ENCODE data around the gene RLBP1.

The RLBP1 gene

DNA sequence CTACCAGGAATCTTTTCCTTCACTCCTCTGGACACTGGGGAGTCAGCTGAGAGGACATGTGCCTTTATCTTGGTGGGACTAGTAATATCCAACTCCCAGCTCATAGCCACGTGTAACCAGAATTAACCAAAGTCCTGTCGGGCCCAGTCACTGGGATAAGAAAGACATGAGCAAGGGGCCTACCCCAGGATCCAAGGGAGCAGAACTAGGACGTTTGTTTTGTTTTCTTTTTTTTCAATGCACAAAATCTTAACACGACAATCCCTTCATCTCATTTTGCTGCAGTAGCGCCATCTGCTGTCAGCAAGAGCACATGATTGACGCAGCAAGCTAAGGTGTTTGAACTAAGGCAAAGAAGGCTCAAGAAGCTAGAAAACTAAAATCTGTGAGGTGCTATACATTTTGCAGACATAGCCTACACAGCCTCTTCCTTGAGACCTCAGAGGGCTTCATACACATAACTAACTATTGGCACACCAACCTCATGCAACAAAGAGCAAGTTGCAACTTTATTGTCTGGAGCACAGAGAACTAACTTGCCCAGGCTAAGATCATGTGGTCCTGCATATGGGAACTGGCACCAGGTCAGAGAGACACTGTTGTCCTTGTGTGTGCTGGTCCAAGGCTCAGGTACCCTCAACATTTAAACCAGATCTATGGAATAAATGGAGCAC is 43.6 kb downstream of the RLBP1 start:
- CTCF ChIA-PET: interaction anchor here (0.5 to 2.0 kb wide), 27 partner anchors 10 to 278 kb away, joined by 3 to 37 read pairs (median 4); no protein-coding TSS in a partner anchor
- POLR2A ChIA-PET (ENCODE audit: low non-redundant PET): no interaction called here
- TF ChIP-seq, protein P1, sequence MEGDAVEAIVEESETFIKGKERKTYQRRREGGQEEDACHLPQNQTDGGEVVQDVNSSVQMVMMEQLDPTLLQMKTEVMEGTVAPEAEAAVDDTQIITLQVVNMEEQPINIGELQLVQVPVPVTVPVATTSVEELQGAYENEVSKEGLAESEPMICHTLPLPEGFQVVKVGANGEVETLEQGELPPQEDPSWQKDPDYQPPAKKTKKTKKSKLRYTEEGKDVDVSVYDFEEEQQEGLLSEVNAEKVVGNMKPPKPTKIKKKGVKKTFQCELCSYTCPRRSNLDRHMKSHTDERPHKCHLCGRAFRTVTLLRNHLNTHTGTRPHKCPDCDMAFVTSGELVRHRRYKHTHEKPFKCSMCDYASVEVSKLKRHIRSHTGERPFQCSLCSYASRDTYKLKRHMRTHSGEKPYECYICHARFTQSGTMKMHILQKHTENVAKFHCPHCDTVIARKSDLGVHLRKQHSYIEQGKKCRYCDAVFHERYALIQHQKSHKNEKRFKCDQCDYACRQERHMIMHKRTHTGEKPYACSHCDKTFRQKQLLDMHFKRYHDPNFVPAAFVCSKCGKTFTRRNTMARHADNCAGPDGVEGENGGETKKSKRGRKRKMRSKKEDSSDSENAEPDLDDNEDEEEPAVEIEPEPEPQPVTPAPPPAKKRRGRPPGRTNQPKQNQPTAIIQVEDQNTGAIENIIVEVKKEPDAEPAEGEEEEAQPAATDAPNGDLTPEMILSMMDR (conservative IDR thresholded peaks at IDR 0.05; ENCODE audit: low read depth): peak; percentile 95

DNA sequence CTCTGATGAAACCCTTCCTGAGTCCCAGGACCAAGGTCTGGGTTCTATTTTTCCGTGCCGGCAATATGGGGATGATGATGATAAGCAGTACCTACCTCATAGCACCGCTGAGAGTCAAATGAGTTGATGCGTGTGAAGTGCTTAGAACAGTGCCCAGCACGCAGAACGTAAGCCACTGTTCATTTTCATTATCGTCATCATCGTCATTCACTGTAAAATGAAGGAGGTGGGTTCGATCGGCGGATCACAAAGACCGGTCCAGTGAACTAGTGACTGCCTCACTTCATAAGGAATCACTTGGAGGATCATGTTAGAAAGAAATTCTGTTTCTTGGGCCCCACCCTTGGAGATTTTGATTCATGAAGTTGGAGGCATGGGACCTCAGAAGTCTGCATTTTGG is 44.3 kb downstream of the RLBP1 start:
- no peak overlapping the region for H3K27ac ChIP-seq
- DNase-seq (ENCODE audit: low spot score): no peak
- POLR2A ChIA-PET (ENCODE audit: low non-redundant PET): no interaction called here
- CTCF ChIA-PET: interaction anchor here (0.6 to 2.0 kb wide), 14 partner anchors 9 to 277 kb away, joined by 3 to 37 read pairs (median 6); no protein-coding TSS in a partner anchor
- TF ChIP-seq, protein P1 (conservative IDR thresholded peaks at IDR 0.05; ENCODE audit: low read depth): no peak

More for the DNA sequence above, 43.6 kb downstream of the RLBP1 start:
- DNase-seq (ENCODE audit: low spot score): peak; percentile 55
- H3K27ac ChIP-seq: no peak overlapping the region

DNA sequence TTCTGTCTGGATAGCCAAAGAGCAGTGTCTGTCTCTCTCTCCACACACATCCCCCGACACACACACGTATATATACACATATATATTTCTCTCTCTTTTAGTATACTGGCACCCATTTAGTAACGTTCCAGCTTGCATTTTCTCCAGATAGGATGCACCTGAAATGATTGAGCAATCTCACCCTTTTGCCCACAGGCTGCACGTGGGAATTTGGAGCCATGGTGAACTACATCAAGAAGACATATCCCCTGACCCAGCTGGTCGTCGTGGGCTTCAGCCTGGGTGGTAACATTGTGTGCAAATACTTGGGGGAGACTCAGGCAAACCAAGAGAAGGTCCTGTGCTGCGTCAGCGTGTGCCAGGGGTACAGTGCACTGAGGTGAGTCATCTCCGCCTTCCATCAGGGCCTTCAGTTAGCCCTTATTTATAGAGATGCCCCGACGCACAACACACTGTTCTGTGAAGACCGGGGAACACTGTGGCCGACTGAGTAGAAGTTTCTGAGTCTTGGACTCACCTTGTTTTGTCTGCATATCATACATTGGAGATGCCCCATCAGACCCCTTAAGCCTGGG is 45.7 kb downstream of the RLBP1 start:
- CTCF ChIA-PET: interaction anchor here (1.0 to 5.1 kb wide), 3 partner anchors 31 to 118 kb away, joined by 3 to 32 read pairs (median 3); no protein-coding TSS in a partner anchor
- H3K27ac ChIP-seq: no peak overlapping the region
- POLR2A ChIA-PET (ENCODE audit: low non-redundant PET): no interaction called here
- no peak for DNase-seq (ENCODE audit: low spot score)
- TF ChIP-seq, protein P1 (conservative IDR thresholded peaks at IDR 0.05; ENCODE audit: low read depth): no peak

DNA sequence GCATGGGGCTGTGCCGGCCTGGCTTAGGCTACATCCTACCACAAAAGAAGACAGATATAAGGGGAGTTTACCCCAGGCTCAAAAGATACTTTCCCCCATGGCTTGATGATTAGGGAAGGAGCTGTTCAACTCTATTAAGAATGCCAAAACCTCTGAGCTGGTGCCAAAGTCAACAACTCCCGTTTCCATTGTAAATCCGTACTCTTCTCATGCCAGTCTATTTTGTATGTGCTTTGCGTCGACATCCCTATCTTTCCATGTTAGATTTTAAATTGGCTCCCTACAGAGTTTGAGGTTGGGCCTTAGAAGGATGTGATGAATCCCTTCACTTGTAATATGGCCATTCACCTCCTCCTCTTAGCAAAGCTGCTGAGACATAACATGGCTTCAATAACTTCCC is 46.9 kb downstream of the RLBP1 start:
- POLR2A ChIA-PET (ENCODE audit: low non-redundant PET): no interaction called here
- CTCF ChIA-PET: interaction anchor here (5.1 kb wide), 1 partner anchor 116 kb away, joined by 32 read pairs; no protein-coding TSS in a partner anchor
- TF ChIP-seq, protein P1 (conservative IDR thresholded peaks at IDR 0.05; ENCODE audit: low read depth): no peak

DNA sequence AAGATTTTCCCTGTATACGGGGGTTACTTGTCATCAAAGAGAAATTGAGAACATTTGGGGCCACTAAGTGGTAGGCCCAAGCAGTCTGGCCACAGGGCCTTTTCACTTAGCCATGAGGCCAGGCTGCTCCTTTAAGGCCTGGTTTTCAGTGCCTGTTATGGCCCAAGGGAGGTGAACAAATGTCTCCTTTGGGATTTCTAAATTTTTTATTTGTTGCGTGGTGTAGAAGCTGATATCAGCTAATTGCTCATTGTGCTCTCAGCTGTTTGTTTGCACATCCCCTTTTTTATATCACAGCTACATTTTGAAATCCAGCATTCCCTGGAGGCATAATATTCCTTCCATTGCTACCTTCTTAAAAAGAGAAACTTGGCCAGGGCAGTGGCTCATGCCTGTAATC is 48.5 kb downstream of the RLBP1 start:
- ChIA-PET CTCF (interaction anchor here (0.7 to 5.1 kb wide), 2 partner anchors 80 to 115 kb away, joined by 4 to 32 read pairs; no protein-coding TSS in a partner anchor), POLR2A (ENCODE audit: low non-redundant PET) (no interaction called here)
- peak overlapping the region; percentile 22; the same call in 1 of the 2 replicates for H3K27ac ChIP-seq
- no peak for DNase-seq (ENCODE audit: low spot score)
- TF ChIP-seq, protein P1 (conservative IDR thresholded peaks at IDR 0.05; ENCODE audit: low read depth): no peak

More for the DNA sequence above, 46.9 kb downstream of the RLBP1 start:
- DNase-seq (ENCODE audit: low spot score): no peak
- H3K27ac ChIP-seq: no peak overlapping the region

DNA sequence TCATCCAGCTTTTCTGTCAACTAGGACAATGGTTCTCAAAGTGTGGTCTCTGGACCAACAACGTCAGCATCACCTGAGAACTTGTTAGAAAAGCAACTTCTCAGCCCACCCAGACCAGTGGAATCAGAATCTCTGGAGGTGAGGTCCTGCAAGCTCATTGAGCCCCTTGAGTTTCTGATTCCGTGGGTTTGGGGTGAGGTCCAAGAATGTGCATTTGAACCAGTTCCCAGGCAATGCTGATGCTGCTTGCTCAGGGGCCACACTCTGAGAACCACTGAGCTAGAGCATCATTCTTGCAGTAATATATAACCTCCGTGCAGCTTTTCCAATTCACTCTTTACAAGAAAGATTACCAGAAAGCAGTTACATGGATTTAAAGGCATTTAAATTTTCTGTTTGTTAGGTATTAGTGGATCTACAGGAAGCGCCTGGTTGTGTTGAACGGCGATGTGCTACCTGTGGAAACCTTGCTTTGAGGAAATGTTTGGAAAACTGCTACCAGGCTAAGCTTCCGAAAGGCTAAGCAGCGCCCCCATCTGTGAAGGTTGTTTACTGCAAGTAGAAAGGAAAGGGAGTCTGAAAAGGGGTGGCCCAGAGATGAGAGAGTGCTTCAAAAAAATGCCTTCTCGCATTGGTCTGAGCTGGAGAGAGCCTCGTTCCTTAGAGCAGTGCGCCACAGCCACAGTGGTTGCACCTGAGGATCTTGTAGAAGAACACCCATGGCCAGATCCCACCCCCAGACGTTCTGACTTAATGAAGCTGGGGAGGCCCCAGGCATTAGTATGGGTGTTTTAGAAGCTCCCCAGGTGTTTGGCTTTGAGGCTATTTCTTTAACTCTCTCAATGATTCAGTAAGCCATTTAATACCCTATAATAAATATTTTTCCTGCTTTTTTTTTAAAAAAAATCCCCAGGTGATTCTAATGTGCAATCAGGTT is 50.0 kb downstream of the RLBP1 start:
- ChIA-PET POLR2A (ENCODE audit: low non-redundant PET) (no interaction called here), CTCF (interaction anchor here (0.6 to 5.1 kb wide), 9 partner anchors 11 to 157 kb away, joined by 3 to 32 read pairs (median 5); no protein-coding TSS in a partner anchor)
- peak; percentile 33 for DNase-seq (ENCODE audit: low spot score)
- TF ChIP-seq, protein P1 (conservative IDR thresholded peaks at IDR 0.05; ENCODE audit: low read depth): peak; percentile 65
- no peak overlapping the region for H3K27ac ChIP-seq

Measured in RWPE1 (cell line).